ENCODE data around the gene C17orf114.

DNA sequence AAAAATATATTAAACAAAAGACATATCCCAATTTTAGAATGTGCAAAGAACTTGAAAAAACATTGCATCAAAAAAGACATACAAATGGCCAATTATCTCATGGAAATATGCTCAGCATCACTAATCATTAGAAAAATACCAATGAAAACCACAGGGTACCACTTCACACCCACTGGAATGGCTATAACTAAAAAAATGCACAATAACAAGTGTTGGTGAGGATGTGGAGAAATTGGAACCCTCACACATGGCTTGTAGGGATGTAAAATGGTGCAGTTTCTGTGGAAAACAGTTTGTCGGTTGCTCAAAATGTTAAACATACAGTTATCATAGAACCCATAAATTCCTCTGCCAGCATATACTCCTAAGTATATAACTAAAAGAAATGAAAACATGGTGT, 7.0 kb downstream of the C17orf114 start:
- TF ChIP-seq, protein P1, sequence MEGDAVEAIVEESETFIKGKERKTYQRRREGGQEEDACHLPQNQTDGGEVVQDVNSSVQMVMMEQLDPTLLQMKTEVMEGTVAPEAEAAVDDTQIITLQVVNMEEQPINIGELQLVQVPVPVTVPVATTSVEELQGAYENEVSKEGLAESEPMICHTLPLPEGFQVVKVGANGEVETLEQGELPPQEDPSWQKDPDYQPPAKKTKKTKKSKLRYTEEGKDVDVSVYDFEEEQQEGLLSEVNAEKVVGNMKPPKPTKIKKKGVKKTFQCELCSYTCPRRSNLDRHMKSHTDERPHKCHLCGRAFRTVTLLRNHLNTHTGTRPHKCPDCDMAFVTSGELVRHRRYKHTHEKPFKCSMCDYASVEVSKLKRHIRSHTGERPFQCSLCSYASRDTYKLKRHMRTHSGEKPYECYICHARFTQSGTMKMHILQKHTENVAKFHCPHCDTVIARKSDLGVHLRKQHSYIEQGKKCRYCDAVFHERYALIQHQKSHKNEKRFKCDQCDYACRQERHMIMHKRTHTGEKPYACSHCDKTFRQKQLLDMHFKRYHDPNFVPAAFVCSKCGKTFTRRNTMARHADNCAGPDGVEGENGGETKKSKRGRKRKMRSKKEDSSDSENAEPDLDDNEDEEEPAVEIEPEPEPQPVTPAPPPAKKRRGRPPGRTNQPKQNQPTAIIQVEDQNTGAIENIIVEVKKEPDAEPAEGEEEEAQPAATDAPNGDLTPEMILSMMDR (IDR thresholded peaks at IDR 0.05) = no peak
- TF ChIP-seq POLR2A (IDR thresholded peaks at IDR 0.05) = no peak
